H1 (cell line): ENCODE data around the gene TMEM114.

Experiments
- BACH1 ChIP-seq: IDR thresholded peaks from 2 replicates; pipeline ENCODE4 v1.6.1; 2012; ENCODE audit warnings: low read length, improper control_type of control experiment
- CHD2 ChIP-seq: IDR thresholded peaks from 2 replicates; pipeline ENCODE4 v1.6.1; 2012; ENCODE audit warnings: low read length, improper control_type of control experiment
- EGR1 ChIP-seq: IDR thresholded peaks from 2 replicates; pipeline ENCODE4 v1.6.1; 2011; ENCODE audit warnings: low read depth, low read length, borderline replicate concordance
- EZH2 ChIP-seq: fragments of 200-600 bp; sonication (generic); IDR thresholded peaks from 2 replicates; pipeline ENCODE4 v1.7.1; 2012; ENCODE audit warnings: low read depth, mild to moderate bottlenecking, moderate library complexity, low read length, inconsistent platforms; ENCODE audit not compliant: severe bottlenecking
- GTF2F1 ChIP-seq: IDR thresholded peaks from 2 replicates; pipeline ENCODE4 v1.6.1; 2012; ENCODE audit warnings: low read depth, low read length, improper control_type of control experiment, borderline replicate concordance
- POLR2A ChIP-seq, 2 experiments: IDR thresholded peaks; 1 replicate in 1 of 2; 2 replicates in 1 of 2; pipeline ENCODE4 v1.6.1; 2011; ENCODE audit warnings: low read depth in 2 of 2, low read length in 2 of 2, mild to moderate bottlenecking in 2 of 2; ENCODE audit errors: control extremely low read depth in 1 of 2
- SIN3A ChIP-seq, 2 experiments: IDR thresholded peaks in 1 of 2; conservative IDR thresholded peaks in 1 of 2; 2 replicates each; pipeline ENCODE4 v1.6.1; 2011 to 2012; ENCODE audit warnings: low read length in 2 of 2, improper control_type of control experiment in 1 of 2, low read depth in 1 of 2, mild to moderate bottlenecking in 1 of 2
- SIRT6 ChIP-seq: IDR thresholded peaks from one replicate; pipeline ENCODE4 v1.7.1; 2012; ENCODE audit warnings: low read length, inconsistent platforms
- SIX5 ChIP-seq: IDR thresholded peaks from 2 replicates; pipeline ENCODE4 v1.6.1; 2011; ENCODE audit warnings: mild to moderate bottlenecking, low read depth, low read length
- SP1 ChIP-seq: IDR thresholded peaks from 2 replicates; pipeline ENCODE4 v1.6.1; 2011; ENCODE audit warnings: low read depth, low read length
- TAF7 ChIP-seq: optimal IDR thresholded peaks from 2 replicates; pipeline ENCODE3; 2011; ENCODE audit warnings: low read depth, mild to moderate bottlenecking, inconsistent platforms, low read length, moderate library complexity, borderline replicate concordance
- TF ChIP-seq, protein P1 (sequence below), 3 experiments: IDR thresholded peaks; 1 replicate in 2 of 3; 2 replicates in 1 of 3; pipeline versions ENCODE4 v1.5.1 to v1.6.1; 2011; ENCODE audit warnings: low read length in 3 of 3, mild to moderate bottlenecking in 3 of 3, inconsistent platforms in 2 of 3, low read depth in 1 of 3, moderate library complexity in 1 of 3; ENCODE audit not compliant: insufficient read depth in 1 of 3; ENCODE audit errors: control extremely low read depth in 1 of 3
- TF ChIP-seq, protein P2 (sequence below): IDR thresholded peaks from 2 replicates; pipeline ENCODE4 v1.6.1; 2011; ENCODE audit warnings: low read length, improper control_type of control experiment

GRCh38 chr16:8594149-8594666 is 3.9 kb upstream of the TMEM114 start:
- no peak for TF ChIP-seq SIRT6
- TF ChIP-seq POLR2A (IDR thresholded peaks at IDR 0.05; ENCODE audit: control extremely low read depth in 1 of 2, low read depth in 2 of 2, low read length in 2 of 2) = no peak
- TF ChIP-seq, protein P1, sequence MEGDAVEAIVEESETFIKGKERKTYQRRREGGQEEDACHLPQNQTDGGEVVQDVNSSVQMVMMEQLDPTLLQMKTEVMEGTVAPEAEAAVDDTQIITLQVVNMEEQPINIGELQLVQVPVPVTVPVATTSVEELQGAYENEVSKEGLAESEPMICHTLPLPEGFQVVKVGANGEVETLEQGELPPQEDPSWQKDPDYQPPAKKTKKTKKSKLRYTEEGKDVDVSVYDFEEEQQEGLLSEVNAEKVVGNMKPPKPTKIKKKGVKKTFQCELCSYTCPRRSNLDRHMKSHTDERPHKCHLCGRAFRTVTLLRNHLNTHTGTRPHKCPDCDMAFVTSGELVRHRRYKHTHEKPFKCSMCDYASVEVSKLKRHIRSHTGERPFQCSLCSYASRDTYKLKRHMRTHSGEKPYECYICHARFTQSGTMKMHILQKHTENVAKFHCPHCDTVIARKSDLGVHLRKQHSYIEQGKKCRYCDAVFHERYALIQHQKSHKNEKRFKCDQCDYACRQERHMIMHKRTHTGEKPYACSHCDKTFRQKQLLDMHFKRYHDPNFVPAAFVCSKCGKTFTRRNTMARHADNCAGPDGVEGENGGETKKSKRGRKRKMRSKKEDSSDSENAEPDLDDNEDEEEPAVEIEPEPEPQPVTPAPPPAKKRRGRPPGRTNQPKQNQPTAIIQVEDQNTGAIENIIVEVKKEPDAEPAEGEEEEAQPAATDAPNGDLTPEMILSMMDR (IDR thresholded peaks at IDR 0.05; ENCODE audit: control extremely low read depth in 1 of 3, insufficient read depth in 1 of 3, low read depth in 1 of 3, low read length in 3 of 3) = no peak
- no peak for TF ChIP-seq TAF7
- no peak for TF ChIP-seq GTF2F1
- TF ChIP-seq SIN3A (conservative IDR thresholded peaks at IDR 0.05 in 1 of 2, IDR thresholded peaks at IDR 0.05 in 1 of 2; ENCODE audit: low read depth in 1 of 2, low read length in 2 of 2) = no peak
- TF ChIP-seq EGR1 = no peak
- no peak for TF ChIP-seq SIX5
- TF ChIP-seq, protein P2, sequence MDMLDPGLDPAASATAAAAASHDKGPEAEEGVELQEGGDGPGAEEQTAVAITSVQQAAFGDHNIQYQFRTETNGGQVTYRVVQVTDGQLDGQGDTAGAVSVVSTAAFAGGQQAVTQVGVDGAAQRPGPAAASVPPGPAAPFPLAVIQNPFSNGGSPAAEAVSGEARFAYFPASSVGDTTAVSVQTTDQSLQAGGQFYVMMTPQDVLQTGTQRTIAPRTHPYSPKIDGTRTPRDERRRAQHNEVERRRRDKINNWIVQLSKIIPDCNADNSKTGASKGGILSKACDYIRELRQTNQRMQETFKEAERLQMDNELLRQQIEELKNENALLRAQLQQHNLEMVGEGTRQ = no peak
- no peak for TF ChIP-seq BACH1
- TF ChIP-seq EZH2 = no peak
- no peak for TF ChIP-seq SP1
- no peak for TF ChIP-seq CHD2
